Epithelial cell of proximal tubule (primary cell): ENCODE data around the gene SPEF1. TPM values are rescaled to one million over a fixed set of nuclear protein-coding genes. Genes with fewer than 3 reads are reported as not detected.
A peak's percentile ranks its signal among the peaks of the same experiment; 100 is the strongest.

Experiments
- DNase-seq: peaks from one replicate; pipeline ENCODE4 v3.0.0-alpha.2; 2011; ENCODE audit warnings: low read depth
- H3K4me3 ChIP-seq: 2 replicates; pipeline ENCODE4 v1.5.1; 2011; ENCODE audit warnings: low read depth, mild to moderate bottlenecking, low read length
- CTCF ChIP-seq: conservative IDR thresholded peaks from 2 replicates; pipeline ENCODE4 v1.5.1; 2012; ENCODE audit warnings: low read depth, mild to moderate bottlenecking, low read length
- total RNA-seq: library from RNA; depleted of rRNA; stranded (reverse); fragments of >200 nt; gene quantifications from 2 replicates; pipeline ENCODE4 v1.2.3, GENCODE V29; 2015

SPEF1 gene
- total RNA-seq, 1 donor from 2014 or later = 0.92 TPM

- no peak for DNase-seq
- no peak overlapping the region for H3K4me3 ChIP-seq
- TF ChIP-seq CTCF = no peak
Measured at GRCh38 chr20:3800878-3801260, 19.6 kb upstream of the SPEF1 start.

- DNase-seq = no peak
- no peak for TF ChIP-seq CTCF
- H3K4me3 ChIP-seq = no peak overlapping the region
Measured at GRCh38 chr20:3800256-3800877, 19.1 kb upstream of the SPEF1 start.

- no peak overlapping the region for H3K4me3 ChIP-seq
- TF ChIP-seq CTCF = no peak
- no peak for DNase-seq
Measured at GRCh38 chr20:3798908-3799248, 17.6 kb upstream of the SPEF1 start.

- TF ChIP-seq CTCF = no peak
- DNase-seq = no peak
- peak overlapping the region; percentile 2 for H3K4me3 ChIP-seq
Measured at GRCh38 chr20:3798373-3798768, 17.1 kb upstream of the SPEF1 start.

- no peak for TF ChIP-seq CTCF
Measured at GRCh38 chr20:3797592-3798372, 16.5 kb upstream of the SPEF1 start.

GRCh38 chr20:3797226-3797545, 15.9 kb upstream of the SPEF1 start:
- no peak for DNase-seq
- no peak for TF ChIP-seq CTCF
- H3K4me3 ChIP-seq = peak overlapping the region; percentile 82

More at GRCh38 chr20:3797592-3798372, 16.5 kb upstream of the SPEF1 start:
- H3K4me3 ChIP-seq = peak overlapping the region; percentile 82
- DNase-seq = no peak
